SH-SY5Y (cell line): ENCODE data around the gene PTS.

ENCODE experiments used
- GATA2 ChIP-seq: IDR thresholded peaks from 2 replicates; pipeline ENCODE4 v1.6.1; 2011; ENCODE audit warnings: mild to moderate bottlenecking, low read depth, low read length
- GATA3 ChIP-seq: IDR thresholded peaks from 2 replicates; pipeline ENCODE4 v1.6.1; 2011; ENCODE audit warnings: low read depth, mild to moderate bottlenecking, low read length, moderate library complexity

DNA sequence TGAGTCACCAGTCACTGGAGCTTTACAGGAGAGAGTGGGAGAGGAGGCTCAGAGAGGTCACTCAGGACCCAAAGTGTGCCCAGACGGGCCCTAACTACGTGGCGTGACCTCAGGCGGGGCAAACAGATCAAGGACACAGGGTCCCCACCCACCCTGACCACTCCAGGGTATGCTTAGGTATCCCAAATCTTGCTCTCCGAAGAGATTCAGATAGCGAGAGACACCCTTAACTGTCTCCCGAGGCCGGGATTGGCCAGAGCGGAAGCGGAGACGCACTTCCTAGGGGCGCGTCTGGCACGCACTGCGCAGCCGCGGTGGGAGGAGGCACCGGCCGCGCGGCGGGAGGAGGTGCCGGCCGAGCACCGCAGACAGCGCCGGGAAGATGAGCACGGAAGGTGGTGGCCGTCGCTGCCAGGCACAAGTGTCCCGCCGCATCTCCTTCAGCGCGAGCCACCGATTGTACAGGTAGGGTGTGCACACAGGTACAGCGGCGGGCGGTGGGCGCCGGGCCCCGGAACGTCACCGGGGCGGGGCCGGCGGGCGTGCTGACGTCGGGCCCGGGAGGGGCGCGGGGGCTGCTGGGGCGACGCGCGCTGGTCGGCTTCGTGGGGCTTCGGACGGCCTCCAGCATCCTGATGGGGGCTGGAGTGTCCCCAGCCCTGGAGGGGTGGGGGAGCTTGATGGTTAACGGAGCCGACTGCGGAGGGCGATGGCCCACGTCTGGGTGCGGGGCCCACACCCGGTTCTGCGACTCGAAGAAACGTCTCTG, at the start of gene PTS:
- TF ChIP-seq GATA2 = no peak
- TF ChIP-seq GATA3 = no peak
